PC-3 (cell line): Measurements from ENCODE around the gene TENM4.

Experiments
- EZH2 ChIP-seq: fragments of 300-600 bp; sonication (generic); IDR thresholded peaks from one replicate; pipeline ENCODE4 v1.6.1; 2017; ENCODE audit warnings: antibody characterized with exemption, mild to moderate bottlenecking, low read length; ENCODE audit not compliant: unreplicated experiment
- TF ChIP-seq, protein P1 (sequence below): fragments of 300-600 bp; sonication (generic); conservative IDR thresholded peaks from 2 replicates; pipeline ENCODE4 v1.5.1; 2017; ENCODE audit warnings: antibody characterized with exemption, low read depth, mild to moderate bottlenecking, low read length

GRCh38 chr11:78725200-78725599 is 715.6 kb downstream of the TENM4 start:
- TF ChIP-seq, protein P1, sequence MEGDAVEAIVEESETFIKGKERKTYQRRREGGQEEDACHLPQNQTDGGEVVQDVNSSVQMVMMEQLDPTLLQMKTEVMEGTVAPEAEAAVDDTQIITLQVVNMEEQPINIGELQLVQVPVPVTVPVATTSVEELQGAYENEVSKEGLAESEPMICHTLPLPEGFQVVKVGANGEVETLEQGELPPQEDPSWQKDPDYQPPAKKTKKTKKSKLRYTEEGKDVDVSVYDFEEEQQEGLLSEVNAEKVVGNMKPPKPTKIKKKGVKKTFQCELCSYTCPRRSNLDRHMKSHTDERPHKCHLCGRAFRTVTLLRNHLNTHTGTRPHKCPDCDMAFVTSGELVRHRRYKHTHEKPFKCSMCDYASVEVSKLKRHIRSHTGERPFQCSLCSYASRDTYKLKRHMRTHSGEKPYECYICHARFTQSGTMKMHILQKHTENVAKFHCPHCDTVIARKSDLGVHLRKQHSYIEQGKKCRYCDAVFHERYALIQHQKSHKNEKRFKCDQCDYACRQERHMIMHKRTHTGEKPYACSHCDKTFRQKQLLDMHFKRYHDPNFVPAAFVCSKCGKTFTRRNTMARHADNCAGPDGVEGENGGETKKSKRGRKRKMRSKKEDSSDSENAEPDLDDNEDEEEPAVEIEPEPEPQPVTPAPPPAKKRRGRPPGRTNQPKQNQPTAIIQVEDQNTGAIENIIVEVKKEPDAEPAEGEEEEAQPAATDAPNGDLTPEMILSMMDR = no peak
- TF ChIP-seq EZH2 = no peak
